ENCODE results near the gene CNIH4. TPM values are rescaled to one million over a fixed set of nuclear protein-coding genes. Genes with fewer than 3 reads are reported as not detected.
A peak's percentile ranks its signal among the peaks of the same experiment; 100 is the strongest.

Gene CNIH4
- total RNA-seq, 2 experiments from 2014 or later, result 44.8 to 45.1 TPM

DNA sequence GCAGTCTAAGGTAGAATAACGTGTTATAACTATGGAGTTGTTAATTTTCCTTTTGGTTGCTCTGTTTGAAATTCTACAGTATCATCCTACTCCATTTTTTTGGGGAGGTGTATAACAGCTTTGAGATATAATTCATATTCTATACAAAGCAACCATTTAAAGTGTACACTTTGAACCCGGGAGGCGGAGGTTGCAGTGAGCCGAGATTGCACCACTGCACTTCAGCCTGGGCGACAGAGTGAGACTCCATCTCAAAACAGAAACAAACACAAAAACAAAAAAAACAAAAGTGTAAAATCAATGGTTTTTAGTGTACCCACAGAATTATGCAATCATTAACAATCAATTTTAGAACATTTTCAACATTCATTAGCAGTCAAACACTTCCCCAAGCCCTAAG, 33.8 kb downstream of the CNIH4 start:
- H3K4me1 Mint-ChIP-seq (ENCODE audit: low read depth), result peaks cover 51% of the 10 kb centered on the region
- intact Hi-C loops (cut with micrococcal nuclease), result no loop called here
- H3K9me3 Mint-ChIP-seq, result no peaks in the 10 kb centered on the region
- H3K36me3 Mint-ChIP-seq (ENCODE audit: low read depth), result peaks cover 62% of the 10 kb centered on the region
- TF ChIP-seq, protein P1, sequence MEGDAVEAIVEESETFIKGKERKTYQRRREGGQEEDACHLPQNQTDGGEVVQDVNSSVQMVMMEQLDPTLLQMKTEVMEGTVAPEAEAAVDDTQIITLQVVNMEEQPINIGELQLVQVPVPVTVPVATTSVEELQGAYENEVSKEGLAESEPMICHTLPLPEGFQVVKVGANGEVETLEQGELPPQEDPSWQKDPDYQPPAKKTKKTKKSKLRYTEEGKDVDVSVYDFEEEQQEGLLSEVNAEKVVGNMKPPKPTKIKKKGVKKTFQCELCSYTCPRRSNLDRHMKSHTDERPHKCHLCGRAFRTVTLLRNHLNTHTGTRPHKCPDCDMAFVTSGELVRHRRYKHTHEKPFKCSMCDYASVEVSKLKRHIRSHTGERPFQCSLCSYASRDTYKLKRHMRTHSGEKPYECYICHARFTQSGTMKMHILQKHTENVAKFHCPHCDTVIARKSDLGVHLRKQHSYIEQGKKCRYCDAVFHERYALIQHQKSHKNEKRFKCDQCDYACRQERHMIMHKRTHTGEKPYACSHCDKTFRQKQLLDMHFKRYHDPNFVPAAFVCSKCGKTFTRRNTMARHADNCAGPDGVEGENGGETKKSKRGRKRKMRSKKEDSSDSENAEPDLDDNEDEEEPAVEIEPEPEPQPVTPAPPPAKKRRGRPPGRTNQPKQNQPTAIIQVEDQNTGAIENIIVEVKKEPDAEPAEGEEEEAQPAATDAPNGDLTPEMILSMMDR (IDR thresholded peaks at IDR 0.05), result no peak
- DNase-seq, result no peak
- ChIA-PET CTCF (interaction anchor here (1.0 kb wide), 1 partner anchor 27 kb away, joined by 3 read pairs; no protein-coding TSS in a partner anchor), POLR2A (interaction anchor here (1.0 kb wide), 2 partner anchors 22 to 32 kb away, joined by 3 read pairs; no protein-coding TSS in a partner anchor)
- H3K4me3 Mint-ChIP-seq, result no peak overlapping the region
- no peak overlapping the region for H3K27ac Mint-ChIP-seq
- ATAC-seq, result no peak
- H3K27me3 Mint-ChIP-seq, result no peaks in the 10 kb centered on the region

DNA sequence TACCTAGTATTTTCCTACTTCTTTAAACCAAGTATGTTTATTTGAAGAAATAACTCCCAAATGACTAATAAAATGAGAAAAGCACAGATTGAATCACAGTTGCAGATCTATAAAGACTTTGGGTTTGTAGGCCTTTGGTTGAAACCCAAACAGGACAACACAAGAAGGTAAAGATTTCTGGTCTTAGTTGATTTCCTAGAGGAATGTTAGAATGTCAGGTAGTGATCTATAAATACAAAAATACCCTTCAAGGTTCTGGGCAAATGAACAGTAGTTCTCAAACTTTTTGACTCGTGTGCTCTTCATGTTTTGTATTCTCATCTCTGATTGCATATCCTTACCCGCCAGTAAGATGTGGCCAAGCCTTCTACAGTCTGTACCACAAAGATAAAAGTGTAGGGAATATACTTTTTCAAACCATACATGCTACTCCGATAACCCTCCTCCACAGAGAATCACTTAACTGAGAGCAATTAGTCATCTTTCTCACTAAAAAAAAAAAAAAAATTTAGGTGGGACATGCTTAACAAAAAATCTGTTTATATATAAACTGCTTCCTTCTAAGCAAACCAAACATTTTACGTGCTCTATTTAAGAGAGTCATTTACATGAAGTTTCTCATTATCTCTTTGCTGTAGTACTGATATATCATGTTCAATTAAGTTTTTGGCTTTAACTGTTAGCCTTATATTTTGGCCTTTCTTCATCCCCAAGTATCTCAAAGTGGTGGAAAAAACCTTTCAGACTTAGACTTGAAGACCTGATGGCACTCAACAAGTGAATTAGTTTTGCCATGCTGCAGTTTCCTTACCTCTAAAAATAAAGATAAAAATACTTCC, 36.0 kb downstream of the CNIH4 start:
- no peak overlapping the region for H3K4me3 Mint-ChIP-seq
- H3K27me3 Mint-ChIP-seq, result no peaks in the 10 kb centered on the region
- intact Hi-C loops (cut with micrococcal nuclease), result no loop called here
- ChIA-PET CTCF (interaction anchor here (0.6 kb wide), 1 partner anchor 9 kb away, joined by 3 read pairs; no protein-coding TSS in a partner anchor), POLR2A (no interaction called here)
- H3K4me1 Mint-ChIP-seq (ENCODE audit: low read depth), result peaks cover 38% of the 10 kb centered on the region
- peaks cover 71% of the 10 kb centered on the region for H3K36me3 Mint-ChIP-seq (ENCODE audit: low read depth)
- TF ChIP-seq, protein P1 (IDR thresholded peaks at IDR 0.05), result no peak
- no peaks in the 10 kb centered on the region for H3K9me3 Mint-ChIP-seq
- DNase-seq, result no peak
- H3K27ac Mint-ChIP-seq, result peak overlapping the region; percentile 75
- ATAC-seq, result peak; percentile 83

DNA sequence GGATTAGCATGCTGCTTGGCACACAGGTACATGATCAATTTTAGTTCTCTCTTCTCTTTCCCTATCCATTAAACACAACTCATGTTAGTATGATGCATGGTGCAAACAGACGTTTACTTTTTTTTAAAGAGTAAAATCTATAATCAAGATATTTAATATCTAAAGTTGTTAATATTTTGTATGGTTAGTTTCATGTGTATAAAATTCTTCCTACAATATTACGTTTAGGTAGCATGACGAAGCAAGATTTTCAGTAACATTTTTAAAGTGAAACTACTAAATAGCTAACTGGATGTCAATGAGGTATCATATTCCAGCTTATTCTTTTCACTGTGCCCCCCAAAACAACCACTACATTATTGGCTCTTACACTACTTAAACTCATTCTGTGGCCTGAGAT, 36.6 kb downstream of the CNIH4 start:
- H3K9me3 Mint-ChIP-seq, result no peaks in the 10 kb centered on the region
- peak overlapping the region; percentile 31 for H3K27ac Mint-ChIP-seq
- DNase-seq (no peak), ATAC-seq (no peak)
- peaks cover 72% of the 10 kb centered on the region for H3K36me3 Mint-ChIP-seq (ENCODE audit: low read depth)
- no peak overlapping the region for H3K4me3 Mint-ChIP-seq
- CTCF ChIA-PET, result interaction anchor here (0.6 to 1.5 kb wide), 2 partner anchors 10 kb away, joined by 3 to 5 read pairs; no protein-coding TSS in a partner anchor
- H3K4me1 Mint-ChIP-seq (ENCODE audit: low read depth), result peaks cover 31% of the 10 kb centered on the region
- intact Hi-C loops (cut with micrococcal nuclease), result no loop called here
- no peaks in the 10 kb centered on the region for H3K27me3 Mint-ChIP-seq
- TF ChIP-seq, protein P1 (IDR thresholded peaks at IDR 0.05), result no peak
- POLR2A ChIA-PET, result no interaction called here

- no peak overlapping the region for H3K4me3 Mint-ChIP-seq
- H3K9me3 Mint-ChIP-seq, result no peaks in the 10 kb centered on the region
- CTCF ChIA-PET, result interaction anchor here (1.1 to 1.3 kb wide), 3 partner anchors 11 to 1025 kb away, joined by 3 to 4 read pairs (median 4); no protein-coding TSS in a partner anchor
- H3K27ac Mint-ChIP-seq, result peak overlapping the region; percentile 10
- H3K27me3 Mint-ChIP-seq, result no peaks in the 10 kb centered on the region
- peaks cover 56% of the 10 kb centered on the region for H3K36me3 Mint-ChIP-seq (ENCODE audit: low read depth)
- TF ChIP-seq, protein P1 (IDR thresholded peaks at IDR 0.05), result no peak
- DNase-seq (no peak), ATAC-seq (no peak)
- POLR2A ChIA-PET, result interaction anchor here (0.6 to 0.7 kb wide), 2 partner anchors 34 to 163 kb away, joined by 3 to 4 read pairs; no protein-coding TSS in a partner anchor
- H3K4me1 Mint-ChIP-seq (ENCODE audit: low read depth), result peaks cover 29% of the 10 kb centered on the region
- intact Hi-C loops (cut with micrococcal nuclease), result no loop called here
Measured at GRCh38 chr1:224399887-224400286, 43.2 kb downstream of the CNIH4 start.

Measured in activated CD8-positive, alpha-beta T cell treated with anti-CD3 and anti-CD28 coated beads for 36 hours (primary cell).